ENCODE measurements around the gene DGKI.

Gene DGKI

DNA sequence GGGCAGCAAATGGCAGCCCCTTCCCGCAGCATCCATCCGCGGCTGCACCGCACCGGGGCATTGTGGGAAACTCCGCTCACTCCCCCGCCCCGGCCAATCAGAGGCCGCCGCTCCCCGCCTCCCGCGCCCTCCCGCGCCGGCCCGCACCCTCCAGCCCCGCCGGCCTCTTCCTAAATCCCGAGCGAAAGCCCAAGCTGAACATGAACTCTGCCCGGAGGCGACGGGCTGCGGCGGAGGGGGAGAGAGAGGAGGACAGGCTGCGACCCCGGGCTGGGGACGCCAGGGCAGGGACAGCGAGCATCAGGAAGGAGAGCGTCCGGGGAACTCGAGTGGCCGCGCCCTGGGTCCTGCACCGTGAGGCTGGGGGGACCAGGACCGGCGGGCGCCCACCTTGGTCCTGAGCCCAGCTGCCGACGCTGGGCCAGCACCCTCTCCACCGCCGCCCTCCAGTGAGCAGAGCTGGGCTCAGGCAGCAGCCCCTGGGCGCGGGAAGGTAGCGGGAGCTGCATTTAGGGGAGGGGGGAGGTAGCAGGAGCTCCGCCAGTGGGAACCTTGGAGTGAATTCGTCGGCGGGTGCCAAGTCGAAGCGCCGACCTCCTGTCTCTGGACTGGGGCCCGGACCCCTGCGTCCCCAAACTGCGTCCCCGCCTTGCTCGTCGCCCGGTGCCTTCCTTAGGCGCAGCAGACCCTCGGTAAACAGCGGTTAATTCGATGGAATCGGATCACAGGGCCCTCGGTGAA lies at the start of gene DGKI:
TSS of gene DGKI (minus strand) at position 148 of the 741 bp plus-strand sequence.
- DNase-seq = peak; percentile 61 to 78

GRCh38 chr7:137895301-137896221 lies 48.8 kb upstream of the DGKI start:
- no peak for DNase-seq

DNA sequence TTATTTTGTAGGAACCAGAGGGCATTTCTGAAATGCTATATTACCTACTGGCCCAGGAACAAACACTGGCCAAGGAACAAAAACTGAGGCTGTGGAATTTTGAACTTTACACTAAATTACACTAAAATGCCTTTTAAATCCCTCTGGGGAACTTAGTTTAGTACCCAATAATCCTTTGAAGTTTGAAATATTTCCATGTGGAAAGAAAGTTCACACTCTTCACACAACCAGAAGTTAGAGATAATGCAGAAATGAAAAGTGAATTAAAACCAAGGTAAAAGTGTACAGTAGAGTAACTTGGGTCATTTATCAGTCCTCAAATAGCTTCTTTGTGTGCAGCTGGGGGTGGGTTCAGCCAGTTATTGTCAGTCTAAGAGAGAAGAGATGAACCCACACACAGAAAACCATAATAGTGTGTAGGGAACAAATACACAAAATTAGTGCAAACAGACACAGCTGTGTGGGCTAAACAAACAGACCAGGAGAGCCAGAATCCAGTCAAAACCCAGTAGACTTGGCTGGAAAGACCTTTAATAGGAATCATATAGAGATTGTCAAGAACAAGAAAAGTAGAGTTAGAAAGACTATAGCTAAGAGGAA lies 46.5 kb upstream of the DGKI start:
- no peak for DNase-seq

GRCh38 chr7:137891016-137891655 lies 44.4 kb upstream of the DGKI start:
- no peak for DNase-seq

DNA sequence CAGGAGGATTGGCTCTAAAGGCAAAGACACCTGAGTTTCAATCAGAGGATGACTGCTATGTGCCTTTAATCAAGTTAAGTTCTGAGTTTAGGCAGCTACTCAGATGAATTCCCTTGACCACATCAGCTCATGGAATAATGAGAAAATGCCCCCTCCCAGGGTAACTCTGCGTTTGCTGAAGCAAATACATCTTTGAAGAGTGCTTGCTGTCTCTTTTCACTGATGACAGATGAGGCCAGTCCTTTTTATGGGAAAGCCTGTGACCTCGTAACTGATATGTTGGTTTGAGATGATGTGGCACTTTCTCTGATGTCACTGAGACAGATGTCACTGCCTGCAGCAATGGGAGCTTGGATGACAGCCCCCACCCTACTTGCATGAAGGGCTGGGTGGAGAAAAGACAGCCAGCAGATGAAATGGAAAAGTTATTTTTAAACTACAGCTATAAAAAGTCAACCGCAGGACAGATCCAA lies 43.7 kb upstream of the DGKI start:
- no peak for DNase-seq

DNA sequence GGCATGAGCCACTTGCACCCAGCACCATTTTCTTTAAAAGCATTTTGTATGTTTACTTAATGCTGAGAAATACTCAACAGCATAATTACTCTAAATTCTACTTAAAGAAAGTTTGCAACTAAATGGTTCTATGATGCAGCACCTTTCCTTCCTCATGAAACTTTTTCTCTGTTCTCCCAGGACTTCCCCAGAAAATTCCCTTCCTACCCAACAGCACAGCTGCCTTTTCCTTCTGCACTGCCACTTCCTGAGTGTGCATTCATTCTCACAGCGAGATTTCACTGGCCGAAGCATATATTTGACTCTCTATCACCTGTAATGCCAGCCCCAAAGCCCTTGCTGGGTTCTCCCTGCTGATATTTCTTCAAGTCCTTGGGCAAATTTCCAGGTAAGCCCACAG lies 41.5 kb upstream of the DGKI start:
- no peak for DNase-seq

GRCh38 chr7:137886746-137887145 lies 40.0 kb upstream of the DGKI start:
- DNase-seq = no peak

GRCh38 chr7:137886281-137886680 lies 39.5 kb upstream of the DGKI start:
- DNase-seq = no peak

DNA sequence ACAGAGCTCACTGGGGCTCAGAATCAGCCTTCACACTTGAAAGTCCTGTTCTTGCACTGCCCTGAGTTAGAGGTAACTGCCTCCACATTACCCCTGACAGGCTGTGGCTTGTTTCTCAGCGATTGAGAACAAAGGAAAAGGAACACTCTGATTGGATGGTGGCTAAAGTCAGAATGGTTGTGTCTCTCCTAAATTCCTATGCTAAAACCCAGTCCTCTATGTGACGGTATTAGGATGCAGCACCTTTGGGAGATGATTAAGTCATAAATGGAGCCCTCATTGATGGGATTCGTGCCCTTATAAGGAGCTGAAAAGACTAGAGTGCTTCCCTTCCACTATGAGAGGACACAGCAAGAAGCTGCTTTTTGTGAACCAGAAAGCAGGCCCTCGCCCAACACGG lies 38.9 kb upstream of the DGKI start:
- DNase-seq = no peak

DNA sequence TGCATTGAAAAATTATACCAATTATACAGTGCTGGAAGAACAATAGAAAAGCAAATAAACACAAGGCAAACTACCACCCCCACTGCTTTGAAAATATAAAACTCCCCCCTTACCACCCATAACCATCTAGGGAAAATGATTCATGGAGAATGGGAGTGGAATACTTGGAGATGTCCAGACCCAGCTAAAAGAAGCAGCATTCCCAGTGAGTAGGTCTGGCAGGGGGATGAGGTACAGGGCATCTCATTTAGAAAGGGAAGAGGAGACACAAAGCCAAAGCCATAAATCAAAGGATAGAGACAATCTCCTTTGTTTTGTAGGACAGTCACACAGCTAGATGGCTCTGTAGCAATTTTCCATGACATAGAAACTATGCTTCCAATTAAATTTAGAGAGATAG lies 36.0 kb upstream of the DGKI start:
- DNase-seq = no peak

DNA sequence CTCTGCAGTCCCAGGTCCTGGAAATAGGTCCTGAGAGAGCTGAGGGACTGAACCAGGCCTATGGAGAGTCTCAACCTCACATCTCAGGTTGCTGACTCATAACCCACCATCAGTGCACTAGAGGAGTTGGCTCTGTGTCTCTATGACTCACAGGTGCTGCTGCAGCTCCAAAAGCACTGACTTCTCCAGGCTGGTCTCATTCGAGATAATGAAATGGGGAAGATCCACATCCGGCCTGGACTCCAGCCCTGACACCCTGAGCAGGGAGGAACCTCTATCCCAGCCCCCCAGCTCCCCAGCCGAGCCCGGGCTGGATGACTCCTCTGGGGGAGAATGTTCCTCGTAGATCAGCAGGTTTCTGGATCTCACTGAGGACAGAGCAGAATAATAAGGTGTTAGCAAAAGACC lies 35.5 kb upstream of the DGKI start:
- DNase-seq = no peak

DNA sequence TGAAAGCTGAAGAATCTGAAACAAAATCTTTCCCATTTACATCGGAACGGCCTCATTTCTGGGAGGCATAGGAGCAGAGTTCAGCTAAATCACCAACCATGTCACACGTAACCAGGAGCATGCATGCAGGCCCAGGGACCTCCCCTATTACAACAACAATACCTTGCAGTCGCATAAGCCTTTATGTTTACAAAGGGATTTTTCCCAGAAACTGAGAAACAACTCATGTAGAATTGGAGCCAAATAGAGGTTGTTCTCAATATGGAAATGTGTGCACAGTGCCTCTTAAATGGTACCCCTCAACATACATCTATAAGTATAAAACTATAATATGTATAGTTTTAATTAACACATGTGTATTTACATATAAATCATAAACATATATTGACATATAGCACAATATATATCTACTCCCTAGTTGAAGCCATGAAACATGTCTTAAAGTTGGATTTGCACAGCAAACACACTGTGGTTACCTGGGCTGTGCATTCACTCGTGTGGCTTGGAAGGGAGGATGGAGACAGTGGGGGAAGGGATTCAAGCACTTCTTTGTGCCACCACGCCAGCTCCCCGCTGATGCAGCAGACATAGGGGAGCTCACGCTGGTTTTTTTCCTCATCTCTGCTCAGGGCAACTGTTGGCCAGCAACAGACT lies 35.0 kb upstream of the DGKI start:
- no peak for DNase-seq

- DNase-seq = no peak
These were observed 33.7 kb upstream of the DGKI start for GRCh38 chr7:137880432-137880831.

- no peak for DNase-seq
These were observed 32.8 kb upstream of the DGKI start for GRCh38 chr7:137879357-137880158.

DNA sequence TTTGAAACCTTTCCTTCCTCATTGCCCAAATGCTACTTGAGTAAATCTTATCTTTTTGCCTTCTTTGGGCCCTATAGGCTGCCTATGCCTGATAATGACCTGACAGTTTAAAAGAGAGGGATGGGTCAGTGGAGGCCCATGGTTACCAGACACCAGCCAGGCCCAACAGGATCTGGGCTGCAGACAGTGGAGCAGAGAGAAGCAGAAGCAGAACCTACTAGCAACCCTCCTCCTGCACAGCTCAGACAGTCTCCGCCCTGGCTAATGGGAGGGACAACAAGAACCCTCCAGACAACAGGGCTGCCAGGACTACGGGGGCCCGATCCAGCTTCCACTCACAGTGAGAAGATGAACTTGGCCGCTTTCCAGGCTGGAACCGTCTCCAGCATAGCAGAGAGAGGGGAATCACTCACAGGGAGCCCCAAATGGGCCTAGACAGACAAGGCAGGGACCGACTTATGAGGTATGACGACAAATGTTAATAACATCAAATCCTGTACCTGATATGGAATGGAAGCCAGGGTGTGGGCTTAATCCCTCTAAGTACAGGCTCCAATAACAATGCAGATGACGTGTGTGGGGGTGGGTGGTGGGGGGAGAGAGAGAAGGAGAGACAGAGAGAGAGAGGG lies 31.7 kb upstream of the DGKI start:
- no peak for DNase-seq

- no peak for DNase-seq
These were observed 30.4 kb upstream of the DGKI start for GRCh38 chr7:137877027-137877675.

GRCh38 chr7:137875746-137876145 lies 29.0 kb upstream of the DGKI start:
- DNase-seq = no peak

DNA sequence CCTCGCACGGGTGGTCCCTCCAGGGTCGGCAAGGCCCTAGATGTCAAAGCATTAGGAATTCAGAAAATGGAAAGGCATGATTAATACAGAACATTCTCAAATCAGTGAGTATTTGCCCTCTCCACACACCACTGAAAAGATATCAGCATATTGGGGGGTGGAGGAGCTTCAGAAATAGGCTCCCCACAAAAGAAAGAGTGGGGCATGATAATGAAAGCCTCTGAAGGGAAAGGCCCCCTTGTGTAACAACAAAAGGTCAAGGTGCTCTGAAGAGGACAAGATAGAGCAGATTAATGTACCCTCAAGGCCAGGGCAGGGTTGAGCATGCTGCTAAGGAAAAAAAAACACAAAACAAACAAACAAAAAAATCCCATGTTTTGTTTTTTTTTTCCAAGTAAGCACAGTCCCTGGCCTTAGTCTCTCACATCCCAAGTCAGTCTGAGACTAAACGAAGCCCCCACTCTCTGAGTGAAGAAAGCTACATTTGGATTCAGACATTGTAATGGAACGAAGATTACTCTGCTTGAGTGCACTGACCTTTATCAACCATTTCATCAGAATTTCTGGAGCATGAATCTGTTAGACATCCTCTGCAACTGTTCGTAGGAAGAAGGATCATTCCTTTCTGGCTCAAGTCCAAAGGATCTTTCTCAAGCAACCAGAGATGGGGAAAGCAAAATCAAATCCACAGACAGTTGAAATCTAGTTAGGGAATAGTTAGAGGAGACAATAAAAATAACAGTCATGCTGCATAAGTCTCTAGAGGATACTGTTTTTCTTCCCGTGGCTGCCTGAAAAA lies 27.4 kb upstream of the DGKI start:
- DNase-seq = no peak

DNA sequence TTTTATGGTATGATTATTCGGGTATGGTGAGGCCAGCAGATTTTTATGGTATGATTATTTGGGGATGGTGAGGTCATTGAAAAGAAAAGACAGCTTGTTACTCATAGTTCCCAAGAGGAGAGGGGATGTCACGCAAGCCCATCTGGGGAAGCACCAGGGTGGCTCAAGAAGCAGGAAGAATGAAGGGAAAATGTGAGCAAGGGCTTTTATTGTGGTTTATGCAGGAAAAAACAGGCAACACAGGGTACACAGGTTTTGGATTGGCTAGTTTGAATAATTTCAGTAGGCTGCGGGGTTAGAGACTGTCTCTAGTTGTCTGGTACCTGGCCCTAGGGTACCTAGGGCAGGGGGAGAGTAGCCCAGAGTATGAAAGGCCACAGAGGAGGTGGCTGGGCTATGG lies 26.8 kb upstream of the DGKI start:
- no peak for DNase-seq
